ENCODE results near the gene AKAP13. TPM values are rescaled to one million over a fixed set of nuclear protein-coding genes. Genes with fewer than 3 reads are reported as not detected.

The AKAP13 gene
- total RNA-seq, 1 donor from 2014 or later, result 84.9 TPM

DNA sequence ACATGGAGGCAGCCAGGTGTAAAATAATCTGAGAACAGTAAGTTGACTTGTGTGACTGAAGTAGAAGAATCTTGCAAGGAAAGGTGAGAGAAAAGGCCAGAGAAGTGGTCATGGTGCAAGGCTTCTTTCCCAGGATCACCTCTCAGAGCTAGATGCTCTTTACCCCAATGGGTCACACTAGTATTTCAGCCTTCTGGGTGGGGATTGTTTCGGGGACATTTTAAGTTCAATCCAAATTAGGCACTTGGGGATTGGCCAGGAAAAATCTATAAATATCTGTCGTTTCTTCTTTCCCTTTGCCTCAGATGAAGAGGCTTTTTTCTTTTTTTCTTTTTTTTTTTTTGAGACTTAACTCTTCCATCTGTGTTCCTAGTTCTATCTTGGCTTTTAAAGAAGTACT lies 226.3 kb downstream of the AKAP13 start:
- ATAC-seq, result no peak

DNA sequence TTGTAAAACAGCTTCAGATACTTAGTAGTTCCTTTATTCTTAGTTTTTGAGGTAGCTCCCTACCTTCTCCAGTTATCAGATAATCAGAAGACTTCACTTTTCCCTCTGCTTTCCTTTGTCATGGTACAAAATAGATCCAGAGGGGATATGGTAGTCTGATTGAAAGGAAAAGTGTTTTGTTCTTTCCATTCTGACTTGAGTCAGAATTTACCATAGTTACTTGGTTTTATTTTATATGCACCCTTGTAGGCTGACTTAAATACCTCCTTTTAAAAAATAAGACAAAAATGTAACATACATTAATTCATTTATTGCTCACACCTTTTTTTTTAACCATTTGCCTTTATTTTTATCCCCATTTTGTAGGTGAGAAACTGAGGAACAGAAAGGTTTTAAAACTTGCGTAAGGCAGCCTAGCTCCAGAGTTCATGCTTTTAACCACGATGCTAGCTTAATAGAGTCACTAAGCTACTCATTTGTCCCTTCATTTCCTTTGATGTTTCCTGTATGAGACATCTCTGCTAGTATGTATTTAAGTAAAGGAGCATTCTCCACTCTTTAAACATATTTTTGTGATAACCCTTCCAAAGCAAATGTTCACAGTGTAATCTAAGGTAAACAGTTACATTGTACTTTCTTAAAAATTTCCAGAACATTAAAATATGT lies 226.9 kb downstream of the AKAP13 start:
- peak; percentile 61 for ATAC-seq

DNA sequence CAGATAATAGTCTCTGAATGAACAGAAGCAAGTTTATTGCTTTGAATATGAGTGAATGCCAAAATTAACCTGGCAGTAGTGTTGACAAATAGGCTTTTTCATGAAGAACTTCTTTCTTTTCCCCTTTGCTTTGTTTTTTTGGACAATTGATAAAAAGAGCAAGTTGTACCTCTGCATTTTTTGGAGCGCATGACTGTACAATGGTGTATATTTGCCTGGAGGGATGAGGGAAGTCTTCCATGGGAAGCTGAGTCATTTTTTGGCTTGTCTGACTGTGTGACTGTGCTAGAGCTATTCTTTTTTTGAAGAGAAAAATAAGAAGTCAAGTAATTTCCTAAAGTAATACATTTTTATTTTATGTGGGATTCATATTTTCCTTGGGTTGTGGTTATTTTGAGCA lies 227.4 kb downstream of the AKAP13 start:
- ATAC-seq, result peak; percentile 88

DNA sequence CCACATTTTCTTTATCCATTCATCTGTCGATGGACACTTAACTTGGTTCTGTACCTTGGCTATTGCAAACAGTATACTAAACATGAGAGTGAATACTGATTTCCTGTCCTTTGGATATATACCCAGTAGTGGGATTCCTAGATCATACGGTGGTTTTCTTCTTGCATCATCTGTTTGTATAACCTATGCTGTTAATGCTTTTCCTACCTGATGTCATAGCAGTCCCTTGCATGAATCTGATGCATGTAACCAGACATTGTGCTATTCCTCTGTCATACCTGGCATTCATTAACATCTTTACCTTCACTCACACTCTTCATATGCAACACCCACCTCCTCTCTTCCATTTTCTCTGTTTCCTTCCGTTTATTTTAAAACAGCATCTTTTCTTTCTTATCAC lies 229.1 kb downstream of the AKAP13 start:
- ATAC-seq, result no peak

DNA sequence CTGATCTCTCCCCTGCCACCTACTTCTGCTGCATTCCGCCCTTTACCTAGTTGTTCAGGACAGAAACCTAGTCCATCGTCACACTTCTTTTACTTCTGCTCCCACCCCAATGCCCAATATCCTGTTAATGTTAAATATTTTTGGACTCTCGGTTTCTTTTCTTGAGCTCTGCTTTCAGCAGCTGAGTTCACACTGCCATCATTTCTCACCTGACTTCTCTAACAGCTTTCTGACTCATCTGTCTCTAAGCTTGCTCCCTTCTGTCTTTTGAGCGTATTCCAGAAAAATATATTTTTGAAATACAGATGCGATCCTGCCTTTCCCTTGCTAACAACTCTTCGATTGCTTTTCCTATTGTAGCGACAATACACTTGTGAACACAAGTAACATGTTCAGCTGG lies 231.0 kb downstream of the AKAP13 start:
- ATAC-seq, result no peak

DNA sequence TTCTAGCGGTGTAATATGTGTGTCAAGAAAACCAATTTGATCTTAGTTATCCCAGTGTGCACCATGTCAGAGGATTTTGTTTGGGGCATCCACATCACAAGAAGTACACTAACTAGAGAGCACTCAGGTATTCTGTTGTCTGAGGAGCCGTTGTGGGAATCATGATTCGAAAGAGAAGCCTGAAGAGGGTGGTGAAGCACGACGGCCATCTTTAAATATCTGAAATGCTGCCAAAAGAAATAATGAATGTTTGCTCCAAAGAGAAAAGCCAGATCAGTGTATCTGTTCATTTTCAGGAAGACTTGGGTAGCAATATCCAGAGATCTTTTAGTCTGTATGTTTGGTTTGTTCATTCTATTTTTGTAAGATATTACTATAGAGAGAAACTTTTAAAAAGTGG lies 233.7 kb downstream of the AKAP13 start:
- ATAC-seq, result no peak

DNA sequence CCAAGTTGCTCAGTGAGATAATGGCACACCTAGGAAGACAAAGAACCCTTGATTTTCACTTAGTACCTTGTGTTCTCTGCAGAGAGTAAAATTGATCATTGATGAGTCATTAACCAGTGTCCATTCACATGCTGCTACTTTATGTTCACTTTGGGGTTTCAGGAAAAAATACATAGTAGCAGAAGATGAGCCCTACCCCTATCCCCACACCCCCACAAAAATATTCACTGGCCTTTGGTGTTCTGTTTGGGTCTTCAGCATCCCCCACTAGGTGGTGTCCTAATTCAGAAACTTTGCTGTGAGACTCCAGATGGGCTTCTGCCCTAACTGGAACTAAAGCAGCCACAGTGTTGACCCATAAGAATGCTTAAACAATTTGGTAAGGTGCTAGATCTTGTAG lies 235.5 kb downstream of the AKAP13 start:
- ATAC-seq, result no peak

DNA sequence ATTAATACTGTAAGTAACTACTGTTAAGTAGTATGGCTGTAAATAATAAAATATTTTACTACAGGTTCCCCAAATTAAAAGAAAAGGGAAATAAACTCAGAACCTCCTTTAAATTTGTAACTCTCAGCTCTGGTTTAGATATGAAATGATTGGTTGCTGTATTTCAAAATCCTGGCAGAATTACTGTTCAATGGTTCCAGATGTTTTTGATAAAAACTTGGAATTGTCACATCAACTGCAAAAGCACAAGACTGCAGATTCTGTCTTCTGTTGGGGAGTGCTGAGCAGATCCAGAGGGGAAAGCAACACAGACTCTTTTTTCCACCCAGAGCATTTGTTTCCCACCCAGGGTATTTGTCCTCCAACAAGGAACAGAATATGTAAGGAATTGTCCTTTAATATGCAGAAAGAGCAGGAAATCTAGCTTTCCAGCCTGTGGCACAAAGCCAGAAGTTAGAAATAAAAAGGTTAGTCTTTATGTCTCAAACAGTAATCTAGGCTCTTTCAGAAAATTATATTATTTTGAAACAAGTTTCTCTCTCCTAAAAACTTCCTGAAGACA lies 236.2 kb downstream of the AKAP13 start:
- no peak for ATAC-seq

DNA sequence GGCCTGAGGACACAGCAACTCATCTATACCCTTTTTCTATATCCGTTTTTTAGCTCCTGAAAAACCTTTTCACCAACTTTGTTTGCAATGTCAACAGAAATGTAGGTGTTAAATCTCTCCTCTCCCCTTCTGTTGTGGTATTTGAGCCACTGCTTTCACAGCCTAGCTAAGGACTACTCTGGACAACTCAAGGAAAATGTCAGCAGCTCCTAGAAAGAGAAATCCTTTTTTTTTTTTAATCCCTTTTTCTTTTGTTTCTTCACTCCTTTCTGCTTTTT lies 237.8 kb downstream of the AKAP13 start:
- no peak for ATAC-seq

DNA sequence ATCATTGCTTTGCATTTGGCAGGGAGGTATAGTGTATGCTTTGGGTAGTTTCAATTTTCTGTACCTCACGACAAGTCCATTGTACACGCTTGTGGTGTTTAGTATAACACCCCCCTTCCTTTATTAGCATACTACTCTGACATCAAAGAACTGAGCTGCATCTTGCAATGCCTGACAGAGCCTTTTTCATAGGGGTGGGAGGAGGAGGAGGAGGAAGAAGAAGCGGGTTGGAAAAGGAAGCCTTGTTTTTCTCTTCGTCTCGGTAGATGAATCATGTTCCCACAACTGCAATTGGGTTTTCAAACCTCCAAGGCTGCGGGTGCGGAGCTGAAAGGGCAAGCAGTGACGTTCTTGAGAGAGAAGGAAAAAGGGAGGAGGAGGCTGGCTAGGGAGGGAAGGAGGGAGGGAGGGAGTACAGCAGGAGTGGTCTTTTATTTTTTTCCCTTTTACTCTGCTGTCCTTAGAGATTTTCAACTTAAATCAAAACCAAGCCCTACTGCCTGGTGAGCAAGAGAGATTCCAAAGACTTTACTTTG lies 238.6 kb downstream of the AKAP13 start:
- ATAC-seq, result peak; percentile 69

DNA sequence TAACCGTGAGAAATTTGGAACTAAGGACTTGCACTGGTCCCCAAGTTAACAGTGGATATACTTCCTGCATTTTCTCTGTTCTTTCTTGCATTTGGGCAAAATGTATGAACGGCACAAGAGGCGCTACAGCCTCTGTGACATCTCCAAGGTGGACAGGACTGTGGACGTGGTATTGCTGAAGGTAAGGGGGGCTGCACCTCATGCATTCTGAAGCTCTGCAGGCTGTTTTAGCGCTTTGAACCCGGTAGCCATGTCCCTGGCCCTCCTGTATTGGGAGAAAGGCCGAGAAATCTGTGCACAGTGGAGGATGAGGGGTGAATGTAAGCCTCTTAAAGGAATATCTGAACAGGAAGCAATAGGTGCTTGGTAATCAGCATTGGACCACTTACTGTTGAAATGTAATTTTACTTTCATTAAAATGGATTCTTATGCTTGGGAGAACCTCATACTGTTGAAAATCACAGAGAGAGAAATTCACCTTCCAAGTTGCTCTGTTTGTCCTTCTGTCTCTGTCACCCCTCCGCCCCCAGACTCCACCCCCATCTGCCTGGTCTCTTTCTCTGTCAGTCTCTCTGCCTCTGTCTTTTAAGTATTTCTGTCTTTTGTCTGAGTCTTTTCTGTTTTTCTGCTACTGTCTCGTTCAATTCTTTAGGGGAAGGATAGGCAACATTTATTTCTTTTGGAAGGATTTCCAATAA lies 239.7 kb downstream of the AKAP13 start:
- ATAC-seq, result no peak

DNA sequence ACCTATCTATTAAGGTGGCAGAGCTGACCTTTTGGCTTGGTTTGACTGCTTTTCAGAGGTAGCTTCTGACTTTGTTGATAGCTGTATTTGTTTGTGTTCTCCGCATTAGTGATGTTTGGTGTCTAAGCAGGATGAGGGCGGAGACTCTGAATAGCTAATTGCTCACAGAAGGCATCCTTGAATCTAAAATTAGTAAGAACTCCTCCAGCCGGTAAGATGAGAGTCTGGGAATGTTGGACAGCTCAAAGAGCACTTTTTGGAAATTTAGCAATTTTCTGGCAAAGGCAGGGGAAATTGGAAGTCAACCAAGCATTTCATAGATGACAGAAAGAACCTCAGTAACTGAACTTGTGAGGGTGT lies 240.3 kb downstream of the AKAP13 start:
- ATAC-seq, result no peak

DNA sequence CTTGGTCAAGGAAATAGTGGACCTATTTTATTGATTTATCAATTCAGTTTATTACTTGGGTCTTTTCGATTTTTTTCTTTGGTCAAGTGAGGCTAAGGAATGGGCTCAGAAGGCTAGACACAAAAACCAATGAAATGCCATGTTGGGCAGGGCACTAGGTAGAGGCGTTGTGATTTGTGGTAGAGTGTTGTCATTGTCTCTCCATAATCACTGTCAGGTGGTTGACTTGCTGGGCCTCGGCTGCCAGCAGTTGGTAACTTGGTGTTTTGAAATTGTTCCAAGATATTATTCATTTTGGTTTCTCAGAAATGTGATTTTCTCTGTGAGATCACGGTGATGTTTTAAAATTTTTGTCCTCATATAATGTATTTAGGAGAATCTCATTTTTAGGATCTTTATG lies 240.7 kb downstream of the AKAP13 start:
- no peak for ATAC-seq

DNA sequence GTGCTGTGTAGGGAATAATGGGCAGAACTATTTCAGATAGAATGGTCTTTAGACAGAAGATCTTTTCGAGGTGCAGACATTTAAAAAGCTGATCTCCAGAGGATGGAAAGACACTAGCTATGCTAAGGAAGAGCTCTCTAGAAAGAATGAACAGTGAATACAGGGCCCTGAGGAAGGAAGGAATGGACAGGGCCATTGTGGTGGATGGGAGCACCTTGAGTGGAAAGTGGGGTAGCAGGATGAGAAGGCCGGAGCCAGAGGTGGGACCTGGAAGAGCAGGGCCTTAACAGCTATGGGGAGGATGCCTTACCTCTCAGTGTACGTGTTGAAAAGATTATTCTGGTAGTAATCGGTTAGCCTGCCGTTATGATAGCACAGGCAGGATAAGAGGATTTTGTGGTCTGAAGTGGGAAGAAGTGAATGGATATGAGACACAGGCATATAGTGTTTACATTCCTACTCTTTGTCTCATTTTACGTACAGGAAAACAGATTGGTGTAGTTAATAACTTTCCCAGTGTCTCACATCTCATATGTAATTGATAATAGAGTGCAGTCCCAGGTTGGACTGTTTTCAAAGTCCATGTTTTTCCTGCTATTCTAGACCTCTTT lies 241.9 kb downstream of the AKAP13 start:
- ATAC-seq, result no peak

DNA sequence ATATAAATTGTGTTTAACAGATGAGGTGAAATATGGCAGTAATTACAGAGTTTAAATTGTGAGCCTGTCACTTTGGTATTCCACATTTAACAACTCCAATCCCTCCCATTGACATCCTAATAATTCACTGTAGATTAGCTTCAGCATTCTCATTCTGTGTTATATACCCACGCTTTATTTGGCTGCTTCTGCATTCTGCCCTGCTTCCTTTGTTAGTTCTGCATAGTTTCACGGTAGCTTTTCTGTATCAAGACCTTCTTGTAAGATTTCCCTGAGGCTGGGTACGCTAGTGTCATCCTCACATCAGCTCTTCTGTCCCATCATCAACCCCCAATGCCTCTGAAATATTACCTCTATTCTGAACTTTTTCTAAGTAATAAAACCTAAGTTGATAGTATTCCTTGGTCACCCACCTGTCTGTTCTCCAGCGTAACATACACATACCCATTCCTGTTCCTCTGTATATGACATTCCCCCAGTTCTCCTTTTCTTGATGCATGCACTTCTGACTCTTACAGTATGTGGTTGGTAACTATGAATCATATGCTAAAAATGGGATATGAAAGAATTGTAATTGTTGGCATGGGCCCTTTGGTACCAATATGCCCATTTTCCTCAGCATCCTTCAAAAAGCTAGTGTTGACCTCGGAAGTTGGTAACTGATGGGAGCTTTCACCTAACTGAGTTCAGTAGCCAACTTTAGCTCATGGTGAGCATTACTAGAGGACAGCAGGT lies 243.1 kb downstream of the AKAP13 start:
- no peak for ATAC-seq

DNA sequence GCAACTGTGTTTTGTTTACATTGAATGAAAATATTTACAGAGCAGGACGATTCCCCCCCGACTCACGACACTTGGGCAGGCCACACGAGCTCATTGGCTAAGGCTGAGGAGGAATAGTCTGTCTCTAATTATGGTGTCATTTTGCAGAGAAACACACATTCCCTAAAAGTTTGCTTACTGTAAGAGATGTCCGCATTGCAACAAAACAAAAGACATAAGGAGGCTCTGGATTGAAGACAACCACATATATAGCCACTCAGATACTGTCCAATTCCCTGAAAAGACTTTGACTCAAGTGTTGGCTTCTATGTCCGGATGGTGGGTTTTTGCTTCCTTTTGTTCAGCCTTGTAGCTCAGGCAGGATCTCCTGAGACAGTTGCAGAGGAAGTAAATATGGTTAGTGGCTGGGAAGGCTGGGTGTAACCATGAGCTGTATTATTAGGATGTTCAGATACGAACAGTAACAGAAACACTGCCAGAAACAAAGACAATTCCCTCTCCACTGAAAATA lies 243.9 kb downstream of the AKAP13 start:
- peak; percentile 31 for ATAC-seq

DNA sequence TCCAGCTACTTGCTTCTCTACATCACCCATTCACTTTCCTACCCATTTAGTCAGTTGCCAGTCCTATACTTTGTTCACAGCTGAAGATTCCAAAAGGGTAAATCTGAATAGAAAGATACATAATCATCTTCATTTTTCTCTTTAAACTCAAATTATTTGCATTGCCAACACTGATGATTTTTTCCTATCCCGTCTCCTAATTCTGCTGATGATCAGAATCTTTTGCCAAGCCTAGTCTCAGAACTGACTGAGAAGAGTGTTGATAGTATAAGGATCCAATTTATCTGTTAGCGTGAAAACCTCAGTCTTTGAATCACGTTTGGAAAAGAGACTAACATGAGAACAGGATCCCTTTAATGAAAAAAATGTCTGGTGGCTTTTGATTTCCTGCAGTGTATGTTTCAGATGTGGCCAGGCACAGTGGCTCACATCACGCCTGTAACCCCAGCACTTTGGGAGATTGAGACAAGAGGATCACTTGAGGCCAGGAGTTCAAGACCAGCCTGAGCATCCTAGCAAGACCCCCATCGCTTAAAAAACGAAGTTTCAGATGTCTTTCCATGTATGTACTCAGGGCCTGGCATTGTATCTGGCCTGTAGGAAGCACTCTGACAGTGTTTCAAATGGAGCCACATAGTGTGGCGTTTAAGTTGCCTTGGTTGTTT lies 244.9 kb downstream of the AKAP13 start:
- ATAC-seq, result no peak

DNA sequence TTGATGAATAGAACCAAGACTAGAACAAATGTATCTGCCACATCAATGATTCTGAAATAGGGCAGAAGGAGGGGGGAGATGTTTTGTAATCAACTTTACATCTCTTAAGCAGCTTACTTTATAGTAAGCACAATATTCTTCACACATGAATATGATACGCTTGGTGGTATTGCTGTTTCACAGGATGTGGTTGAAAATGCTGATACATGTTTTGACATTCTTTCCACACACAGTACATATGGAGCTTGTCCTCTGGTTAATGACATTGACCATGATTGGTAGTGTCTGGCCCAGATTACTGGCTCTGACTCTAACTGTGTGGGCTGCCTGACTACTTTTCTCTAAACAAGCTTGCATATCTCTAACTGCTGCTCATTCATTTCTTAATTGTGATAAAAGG lies 245.5 kb downstream of the AKAP13 start:
- peak; percentile 45 for ATAC-seq

DNA sequence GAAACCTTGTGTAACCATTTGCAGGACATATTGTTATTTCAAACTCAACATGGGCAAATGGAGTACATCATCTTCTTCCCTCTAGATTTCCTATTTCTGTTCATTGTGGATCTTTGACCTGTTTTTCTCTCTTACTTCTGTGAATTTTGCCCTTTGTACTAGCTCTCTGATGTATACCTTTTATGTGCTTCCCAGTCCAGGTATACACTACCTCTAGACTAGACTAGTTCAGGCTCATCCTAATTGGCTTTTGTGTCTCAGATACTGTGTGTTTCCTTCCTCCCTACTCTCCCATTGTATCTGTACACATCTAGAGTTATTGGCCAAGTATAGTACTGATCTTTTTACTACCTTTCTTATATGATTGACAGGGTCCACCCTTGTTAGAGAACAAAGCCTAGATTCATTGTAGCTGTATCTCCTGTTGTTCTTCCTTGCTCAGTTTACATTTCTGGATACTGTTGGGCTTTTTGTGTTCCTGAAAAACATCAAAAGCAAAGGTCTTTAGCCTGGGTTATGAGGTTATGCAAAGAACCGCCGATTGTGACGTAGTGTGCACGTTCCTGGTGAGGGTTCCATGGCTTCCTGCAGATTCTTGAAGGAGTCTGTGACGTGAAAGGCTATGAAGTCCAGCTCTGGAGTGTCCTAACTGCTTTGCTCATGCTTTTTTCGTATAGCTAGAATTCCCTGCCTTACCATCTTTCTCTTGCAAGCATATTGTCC lies 247.0 kb downstream of the AKAP13 start:
- ATAC-seq, result no peak

DNA sequence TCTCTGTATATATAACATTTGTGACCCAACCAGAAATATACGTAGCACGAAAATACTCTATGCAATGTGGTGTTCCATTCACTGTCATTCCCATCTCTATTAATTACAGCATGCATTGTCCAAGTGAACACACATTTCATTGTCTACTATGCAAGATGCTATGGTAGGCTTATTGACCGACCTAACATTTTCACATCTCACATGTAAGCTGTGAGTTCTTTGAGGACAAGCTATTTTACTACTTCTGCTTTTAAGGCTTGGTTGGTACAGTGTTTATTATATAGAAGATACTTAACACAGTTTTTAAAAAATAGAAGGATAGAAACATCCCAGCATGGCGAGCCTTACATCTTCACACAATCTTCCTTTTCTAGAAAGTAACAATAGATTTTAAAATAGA lies 249.9 kb downstream of the AKAP13 start:
- no peak for ATAC-seq

DNA sequence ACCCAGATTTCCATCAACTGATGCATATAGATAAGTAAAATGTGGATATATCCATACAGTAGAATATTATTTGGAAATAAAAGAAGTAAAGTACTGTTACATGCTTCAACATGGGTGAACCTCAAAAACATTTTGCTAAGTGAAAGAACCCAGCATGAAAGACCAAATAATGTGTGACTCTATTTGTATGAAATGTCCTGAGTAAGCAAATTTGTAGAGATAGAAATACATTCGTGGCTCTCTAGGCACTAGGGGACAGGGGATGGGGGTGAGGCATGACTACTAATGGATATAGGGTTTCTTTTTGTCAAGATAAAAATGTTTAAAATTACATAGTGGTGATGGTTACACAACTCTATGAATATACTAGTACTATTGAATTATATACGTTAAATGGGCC lies 250.6 kb downstream of the AKAP13 start:
- ATAC-seq, result no peak

DNA sequence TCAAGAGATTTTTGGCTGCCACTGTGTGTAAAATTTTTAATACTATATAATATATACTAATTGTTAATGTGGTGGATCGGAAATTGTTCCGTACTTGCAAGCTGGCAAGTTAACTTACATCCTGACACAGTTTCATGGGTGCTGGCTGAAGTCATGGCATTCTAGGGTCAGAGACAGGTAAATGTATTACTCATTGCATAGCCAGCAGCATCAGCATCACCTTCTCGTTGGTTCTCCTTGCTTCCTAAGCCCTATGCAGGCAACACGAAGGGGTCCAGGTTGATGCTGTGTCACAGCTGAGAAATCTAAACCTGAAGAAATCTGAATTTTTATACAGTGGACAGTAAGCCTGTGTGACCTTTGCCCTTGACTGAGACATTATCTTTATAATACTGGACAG lies 251.6 kb downstream of the AKAP13 start:
- no peak for ATAC-seq
